AG04449 (cell line): ENCODE data around the gene FAAP20.
A peak's percentile ranks its signal among the peaks of the same experiment; 100 is the strongest.

Source experiments
- CTCF ChIA-PET: fragments of 350-600 bp; formaldehyde crosslinking; extraction: SDS; loops from one replicate; lab custom pipeline; 2021; ENCODE audit warnings: antibody characterized with exemption; lab: Yijun Ruan, JAX
- POLR2A ChIA-PET: fragments of 400-600, 350-600 bp; formaldehyde crosslinking; extraction: SDS; loops from one replicate; lab custom pipeline; 2020; ENCODE audit warnings: antibody characterized with exemption, inconsistent platforms; lab: Yijun Ruan, JAX
- DNase-seq: peaks from one replicate; pipeline ENCODE4 v3.0.0-alpha.2; 2010; ENCODE audit warnings: low read depth, low spot score
- H3K4me3 ChIP-seq: 2 replicates; pipeline ENCODE4 v1.5.1; 2011; ENCODE audit warnings: low read depth, mild to moderate bottlenecking, control low read depth, low read length
- CTCF ChIP-seq: IDR thresholded peaks from one replicate; pipeline ENCODE4 v1.5.1; 2011; ENCODE audit warnings: mild to moderate bottlenecking, moderate library complexity, low read length, control low read depth, inconsistent platforms; ENCODE audit not compliant: insufficient read depth; ENCODE audit errors: missing control alignments

The FAAP20 gene

GRCh38 chr1:2213576-2214505 is 19.3 kb upstream of the FAAP20 start:
- POLR2A ChIA-PET, result interaction anchor here (0.8 to 1.0 kb wide), 4 partner anchors 11 to 15 kb away, joined by 3 to 5 read pairs (median 4); partner anchors contain the start of gene SKI
- H3K4me3 ChIP-seq, result no peak overlapping the region
- CTCF ChIA-PET, result interaction anchor here (0.7 to 1.4 kb wide), 3 partner anchors 18 to 176 kb away, joined by 3 to 6 read pairs (median 3); no protein-coding TSS in a partner anchor
- no peak for TF ChIP-seq CTCF
- peak; percentile 50 for DNase-seq

GRCh38 chr1:2212532-2213491 is 18.2 kb upstream of the FAAP20 start:
- DNase-seq, result peak; percentile 82
- H3K4me3 ChIP-seq, result peak overlapping the region; percentile 44
- ChIA-PET POLR2A (interaction anchor here (0.7 to 1.1 kb wide), 4 partner anchors 13 to 53 kb away, joined by 3 to 5 read pairs (median 3); no protein-coding TSS in a partner anchor), CTCF (interaction anchor here (1.7 to 26.3 kb wide), 2 partner anchors 99 to 172 kb away, joined by 4 to 891 read pairs; partner anchors contain the start of genes MORN1 and RER1)
- peak; percentile 35 for TF ChIP-seq CTCF

GRCh38 chr1:2212274-2212531 is 17.6 kb upstream of the FAAP20 start:
- CTCF ChIA-PET, result interaction anchor here (1.7 to 26.3 kb wide), 3 partner anchors 17 to 172 kb away, joined by 4 to 891 read pairs (median 19); partner anchors contain the start of genes FAAP20, MORN1 and RER1
- no peak for TF ChIP-seq CTCF
- no peak for DNase-seq
- POLR2A ChIA-PET, result interaction anchor here (1.0 to 1.1 kb wide), 3 partner anchors 13 to 19 kb away, joined by 3 to 5 read pairs (median 3); no protein-coding TSS in a partner anchor
- H3K4me3 ChIP-seq, result peak overlapping the region; percentile 30; the same call in 1 of the 2 replicates

- no peak for TF ChIP-seq CTCF
- POLR2A ChIA-PET, result no interaction called here
- H3K4me3 ChIP-seq, result no peak overlapping the region
- CTCF ChIA-PET, result interaction anchor here (0.6 to 26.3 kb wide), 4 partner anchors 15 to 174 kb away, joined by 3 to 891 read pairs (median 11); partner anchors contain the start of genes FAAP20, MORN1 and RER1
- no peak for DNase-seq
Measured at GRCh38 chr1:2210786-2211185, 16.2 kb upstream of the FAAP20 start.

GRCh38 chr1:2210084-2210653 is 15.6 kb upstream of the FAAP20 start:
- ChIA-PET CTCF (interaction anchor here (1.2 to 26.3 kb wide), 4 partner anchors 11 to 174 kb away, joined by 3 to 891 read pairs (median 12); partner anchors contain the start of genes FAAP20, MORN1 and RER1), POLR2A (interaction anchor here (0.6 to 2.2 kb wide), 2 partner anchors 19 to 181 kb away, joined by 3 to 10 read pairs; partner anchors contain the start of genes MORN1 and RER1)
- no peak overlapping the region for H3K4me3 ChIP-seq
- TF ChIP-seq CTCF, result no peak
- no peak for DNase-seq
